K562 (cell line): ENCODE results near the gene PPP4R4. TPM values are rescaled to one million over a fixed set of nuclear protein-coding genes. Genes with fewer than 3 reads are reported as not detected.

ENCODE experiments used
- AFF1 ChIP-seq, 2 experiments: fragments of 450-650 bp; IDR thresholded peaks; 2 replicates each; pipeline ENCODE4 v1.6.1; 2018; ENCODE audit warnings: mild to moderate bottlenecking in 2 of 2, low read depth in 1 of 2; ENCODE audit not compliant: partially characterized antibody in 2 of 2
- AFF4 ChIP-seq: sonication (generic); formaldehyde crosslinking; IDR thresholded peaks from 2 replicates; pipeline ENCODE4 v1.8.0; 2023; ENCODE audit warnings: mild to moderate bottlenecking, missing genetic modification reagents
- BCLAF1 ChIP-seq, 2 experiments: fragments of 450-650 bp in 1 of 2; IDR thresholded peaks; 2 replicates each; pipeline ENCODE4 v1.6.1; 2011 to 2017; ENCODE audit warnings: low read depth in 2 of 2, antibody characterized with exemption in 1 of 2, borderline replicate concordance in 1 of 2, low read length in 1 of 2, mild to moderate bottlenecking in 1 of 2, mixed read lengths in 1 of 2; ENCODE audit not compliant: control insufficient read depth in 1 of 2
- C11orf30 ChIP-seq: fragments of 450-650 bp; IDR thresholded peaks from 2 replicates; pipeline ENCODE4 v1.6.1; 2016; ENCODE audit warnings: low read depth, mild to moderate bottlenecking
- CAMTA2 ChIP-seq: fragments of 250-450 bp; sonication (Bioruptor Pico); conservative IDR thresholded peaks from 2 replicates; pipeline ENCODE4 v1.5.1; 2022
- E2F6 ChIP-seq, 2 experiments: IDR thresholded peaks; 2 replicates each; pipeline ENCODE4 v1.6.1; 2011; ENCODE audit warnings: borderline replicate concordance in 1 of 2, control low read depth in 1 of 2, low read depth in 1 of 2, low read length in 1 of 2, mild to moderate bottlenecking in 1 of 2, mixed read lengths in 1 of 2, moderate library complexity in 1 of 2; ENCODE audit not compliant: insufficient read depth in 1 of 2, insufficient read length in 1 of 2, poor library complexity in 1 of 2, severe bottlenecking in 1 of 2; ENCODE audit errors: extremely low read depth in 1 of 2
- ETV5 ChIP-seq: sonication (generic); formaldehyde crosslinking; IDR thresholded peaks from 2 replicates; pipeline ENCODE4 v1.4.0; 2020; ENCODE audit warnings: low read depth, mild to moderate bottlenecking, missing genetic modification reagents
- MECOM ChIP-seq: fragments of 250-450 bp; sonication (Bioruptor Pico); IDR thresholded peaks from 2 replicates; pipeline ENCODE4 v1.8.0; 2022; ENCODE audit warnings: inconsistent platforms
- RAD51 ChIP-seq: fragments of 450-650 bp; IDR thresholded peaks from 2 replicates; pipeline ENCODE4 v1.7.1; 2016; ENCODE audit warnings: low read depth, mild to moderate bottlenecking, borderline replicate concordance
- TAF7 ChIP-seq: fragments of 450-650 bp; IDR thresholded peaks from 2 replicates; pipeline ENCODE4 v1.6.1; 2016; ENCODE audit warnings: missing genetic modification characterization, missing compliant biosample characterization
- ZZZ3 ChIP-seq: fragments of 450-650 bp; IDR thresholded peaks from 2 replicates; pipeline ENCODE4 v1.6.1; 2016; ENCODE audit warnings: antibody characterized with exemption, mild to moderate bottlenecking, moderate library complexity
- polyA plus RNA-seq, 8 experiments: library from polyadenylated mRNA; depleted of rRNA in 4 of 8; stranded (reverse) in 5 of 8; unstranded in 3 of 8; fragments of >200 nt; fragmentation: Nextera tagmentation in 2 of 8; fragmentation: Illumina TruSeq in 1 of 8; extraction: Ambion mirVana in 2 of 8; extraction: Trizol in 1 of 8; gene quantifications; 2 replicates each; pipeline versions ENCODE4 v1.2.1 to v1.2.3, GENCODE V29; 2011 to 2014; ENCODE audit warnings: inconsistent platforms in 1 of 8, missing spikeins in 1 of 8
- total RNA-seq, 7 experiments: library from RNA; depleted of rRNA in 6 of 7; stranded (reverse); fragments of >200 nt in 6 of 7; fragmentation: Illumina TruSeq in 2 of 7; extraction: Trizol in 2 of 7; gene quantifications; 2 replicates each; pipeline versions ENCODE4 v1.2.1 to v1.2.3, GENCODE V29; 2011 to 2021; ENCODE audit warnings: low replicate concordance in 1 of 7

PPP4R4 gene
- total and polyA plus RNA-seq, 9 of the 15 experiments (the other 6 are each of a cell fraction or from before 2014, with no cell fraction given) = 0.11 to 0.26 TPM; not detected in 7

GRCh38 chr14:94196057-94196456, 21.9 kb downstream of the PPP4R4 start (continued):
- TF ChIP-seq AFF4 (CRISPR knock-in tag) (no peak), ZZZ3 (no peak), AFF1 (IDR thresholded peaks at IDR 0.05; ENCODE audit: low read depth in 1 of 2, partially characterized antibody in 2 of 2) (no peak), TAF7 (tag) (no peak), RAD51 (no peak), C11orf30 (no peak), MECOM (CRISPR knock-in tag) (no peak), E2F6 (IDR thresholded peaks at IDR 0.05; ENCODE audit: borderline replicate concordance in 1 of 2, extremely low read depth in 1 of 2, insufficient read depth in 1 of 2, insufficient read length in 1 of 2, low read depth in 1 of 2, low read length in 1 of 2, poor library complexity in 1 of 2, severe bottlenecking in 1 of 2) (no peak), ETV5 (CRISPR knock-in tag) (no peak), CAMTA2 (CRISPR knock-in tag) (no peak), BCLAF1 (IDR thresholded peaks at IDR 0.05; ENCODE audit: borderline replicate concordance in 1 of 2, control insufficient read depth in 1 of 2, low read depth in 2 of 2, low read length in 1 of 2) (no peak)
- TF ChIP-seq, all 486 proteins: peak for 0
